ENCODE results near the gene CCDC88C. TPM values are rescaled to one million over a fixed set of nuclear protein-coding genes. Genes with fewer than 3 reads are reported as not detected.
"Not testable (repeated sequence)": the region's sequence is repeated elsewhere in the genome, so short reads cannot be mapped to it uniquely, and the experiment has no call there.

CCDC88C gene
- total RNA-seq, 2 donors from 2014 or later: 333 to 339 TPM

DNA sequence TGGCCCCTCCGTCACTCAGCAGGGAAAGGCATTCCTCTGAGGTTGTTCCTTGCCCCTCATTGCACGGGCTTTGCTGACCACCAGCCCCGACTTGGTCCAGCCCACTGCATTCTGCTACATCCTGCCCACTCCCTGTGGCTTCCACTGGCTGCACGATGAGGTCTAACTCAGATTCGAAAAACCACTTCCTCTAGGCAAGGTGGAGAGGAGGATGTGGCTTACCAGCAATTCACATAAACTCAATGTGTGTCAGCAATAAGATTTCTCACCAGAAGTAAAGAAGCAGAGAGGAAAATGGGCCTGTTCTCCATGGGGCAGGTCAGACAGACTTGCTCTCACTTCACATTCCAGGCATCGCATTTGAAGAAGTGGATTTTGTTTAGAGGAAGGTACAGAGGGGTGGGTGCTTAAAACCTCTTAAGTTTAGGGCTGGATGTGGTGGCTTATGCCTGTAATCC is 187.8 kb downstream of the CCDC88C start:
- H3K36me3 Mint-ChIP-seq (ENCODE audit: low read depth): peaks cover 5% of the 10 kb centered on the region
- ATAC-seq: peak; percentile 64
- no peaks in the 10 kb centered on the region for H3K27me3 Mint-ChIP-seq
- peaks cover 67% of the 10 kb centered on the region for H3K4me1 Mint-ChIP-seq
- H3K9me3 ChIP-seq (ENCODE audit: control insufficient read depth, low read length, poor library complexity, severe bottlenecking): no peaks in the 10 kb centered on the region
- peak in 2 of 3 donors; percentile 40 to 44 for DNase-seq
- H3K4me3 Mint-ChIP-seq: peak overlapping the region; percentile 90
- peak overlapping the region; percentile 100 for H3K27ac Mint-ChIP-seq

DNA sequence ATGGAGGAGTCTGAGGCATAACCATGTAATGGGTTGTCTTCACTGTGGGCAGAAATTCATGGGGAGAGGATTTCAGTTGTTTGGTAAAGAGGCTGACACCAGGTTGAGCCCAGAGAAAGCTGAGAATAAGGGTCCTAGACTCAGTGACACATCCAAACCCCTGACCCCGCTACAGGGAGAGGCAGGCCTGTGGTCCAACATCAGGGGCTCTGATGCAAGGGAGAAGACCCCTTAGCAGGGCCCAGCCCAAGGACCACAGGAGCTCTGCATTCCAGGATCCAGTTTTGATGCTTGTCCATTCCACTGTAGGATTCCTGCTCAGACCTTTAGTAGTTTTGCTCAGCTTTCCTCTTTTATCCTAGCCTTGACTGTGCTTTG is 188.6 kb downstream of the CCDC88C start:
- Mint-ChIP-seq H3K27me3 (no peaks in the 10 kb centered on the region), H3K27ac (peak overlapping the region; percentile 100), H3K4me1 (peaks cover 69% of the 10 kb centered on the region), H3K4me3 (peak overlapping the region; percentile 90), H3K36me3 (ENCODE audit: low read depth) (no peaks in the 10 kb centered on the region)
- ATAC-seq (no peak), DNase-seq (no peak)
- H3K9me3 ChIP-seq (ENCODE audit: control insufficient read depth, low read length, poor library complexity, severe bottlenecking): no peaks in the 10 kb centered on the region

DNA sequence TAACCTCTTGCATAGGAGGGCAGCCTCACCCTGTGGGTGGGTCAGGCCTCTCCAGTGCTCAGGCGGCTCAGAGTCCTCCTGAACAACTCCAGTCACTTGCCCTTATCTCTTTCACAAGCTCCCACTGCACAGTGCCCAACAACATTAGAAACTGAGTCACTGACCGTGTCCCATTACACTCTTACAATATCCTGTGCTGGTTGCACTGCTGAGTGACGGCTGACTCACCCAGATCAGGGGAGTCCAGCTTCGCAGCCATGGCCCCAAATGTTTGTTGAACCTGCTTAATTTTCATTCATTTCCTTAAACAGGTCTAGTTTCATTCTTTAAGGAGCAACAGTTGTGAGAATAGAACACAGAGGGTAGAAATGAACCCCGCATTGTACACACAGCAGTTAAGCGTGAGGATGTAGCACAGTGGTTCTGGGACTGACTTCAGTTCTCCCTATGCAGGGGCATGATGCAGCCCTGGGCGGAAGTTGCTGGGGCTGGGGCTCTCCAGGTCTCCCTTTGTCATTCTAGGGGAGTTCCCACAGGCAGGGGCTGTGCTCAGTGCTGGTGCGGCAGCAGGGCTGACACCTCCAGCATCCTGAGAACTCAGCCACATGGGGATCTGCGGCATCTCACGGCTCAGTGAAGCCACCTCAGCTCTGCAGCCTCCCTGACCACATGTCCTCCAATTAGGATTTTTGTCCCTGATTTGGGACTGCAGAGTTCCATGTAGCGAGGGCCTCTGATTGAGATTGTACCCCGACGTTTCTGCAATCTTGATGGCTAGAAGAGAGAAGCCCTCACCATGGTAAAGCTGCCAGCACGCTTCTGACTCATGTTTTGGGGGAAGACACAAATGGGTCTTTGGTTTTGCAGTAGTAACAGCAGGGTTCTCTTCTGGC is 189.3 kb downstream of the CCDC88C start:
- no peaks in the 10 kb centered on the region for H3K9me3 ChIP-seq (ENCODE audit: control insufficient read depth, low read length, poor library complexity, severe bottlenecking)
- DNase-seq (peak; percentile 66 to 78 (median 68)), ATAC-seq (peak; percentile 89)
- peak overlapping the region; percentile 100 for H3K27ac Mint-ChIP-seq
- H3K36me3 Mint-ChIP-seq (ENCODE audit: low read depth): no peaks in the 10 kb centered on the region
- peak overlapping the region; percentile 90 for H3K4me3 Mint-ChIP-seq
- no peaks in the 10 kb centered on the region for H3K27me3 Mint-ChIP-seq
- H3K4me1 Mint-ChIP-seq: peaks cover 70% of the 10 kb centered on the region

DNA sequence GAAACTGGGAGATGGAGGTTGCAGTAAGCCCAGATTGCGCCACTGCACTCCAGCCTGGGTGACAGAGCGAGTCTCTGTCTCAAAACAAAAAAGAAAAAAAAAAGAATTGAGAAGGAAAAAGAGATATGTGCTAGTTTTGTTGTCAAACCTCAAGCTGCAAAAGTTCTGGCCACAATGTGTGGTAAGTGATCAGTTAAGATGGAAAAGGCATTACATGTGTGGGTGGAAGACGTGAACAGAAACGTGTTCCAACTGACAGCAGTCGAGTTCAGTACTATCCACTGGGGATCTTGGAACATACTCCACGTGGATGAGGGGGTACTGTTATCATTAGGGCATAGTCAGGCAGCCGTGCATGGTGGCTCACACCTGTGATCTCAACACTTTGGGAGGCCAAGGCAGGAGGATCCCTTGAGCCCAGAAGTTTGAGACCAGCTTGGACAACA is 190.4 kb downstream of the CCDC88C start:
- no peaks in the 10 kb centered on the region for H3K27me3 Mint-ChIP-seq
- peak overlapping the region; percentile 100 for H3K27ac Mint-ChIP-seq
- H3K9me3 ChIP-seq (ENCODE audit: control insufficient read depth, low read length, poor library complexity, severe bottlenecking): no peaks in the 10 kb centered on the region
- peaks cover 3% of the 10 kb centered on the region for H3K36me3 Mint-ChIP-seq (ENCODE audit: low read depth)
- peak overlapping the region; percentile 90 for H3K4me3 Mint-ChIP-seq
- no peak for ATAC-seq
- no peak for DNase-seq
- peaks cover 72% of the 10 kb centered on the region for H3K4me1 Mint-ChIP-seq

DNA sequence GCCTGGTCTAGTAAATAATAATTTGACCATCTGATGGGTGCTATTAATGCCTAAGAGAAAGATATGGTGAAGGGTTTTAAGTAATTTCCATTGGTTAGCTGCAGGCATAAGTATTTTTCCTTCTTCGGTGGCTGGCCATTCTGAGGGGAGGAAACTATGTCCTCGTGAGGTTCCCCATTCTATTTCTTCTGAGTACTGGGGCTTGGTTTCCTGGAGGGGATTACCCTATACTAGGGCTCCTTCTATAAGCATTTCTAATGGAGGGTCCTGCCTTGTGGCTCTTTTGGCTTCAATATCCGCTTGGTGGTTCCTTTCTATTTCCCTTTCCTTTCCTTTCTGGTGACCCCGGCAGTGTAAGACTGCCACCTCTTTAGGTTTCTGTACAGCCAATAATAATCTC is 191.3 kb downstream of the CCDC88C start:
- Mint-ChIP-seq H3K27ac (peak overlapping the region; percentile 100), H3K4me3 (peak overlapping the region; percentile 90), H3K4me1 (peaks cover 72% of the 10 kb centered on the region)
- not testable (repeated sequence) for H3K9me3 ChIP-seq (ENCODE audit: control insufficient read depth, low read length, poor library complexity, severe bottlenecking); H3K36me3 Mint-ChIP-seq (ENCODE audit: low read depth); DNase-seq; H3K27me3 Mint-ChIP-seq; ATAC-seq

DNA sequence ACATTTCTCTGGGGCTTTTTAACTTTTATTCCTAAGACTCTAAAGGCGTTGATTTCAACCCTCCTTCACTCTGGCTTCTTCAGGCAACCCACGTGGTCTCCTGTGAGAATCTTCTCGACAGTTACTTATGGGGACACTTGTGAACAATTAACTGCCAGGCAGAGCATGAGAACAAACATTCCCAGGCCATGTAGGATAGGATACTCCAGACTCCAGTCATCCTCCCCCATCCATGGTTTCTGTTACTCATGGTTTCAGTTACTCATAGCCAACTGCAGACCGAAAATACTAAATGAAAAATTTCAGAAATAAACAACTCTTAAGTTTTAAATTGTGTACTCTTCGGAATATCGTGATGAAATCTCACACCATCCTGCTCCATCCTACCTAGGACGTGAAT is 192.6 kb downstream of the CCDC88C start:
- Mint-ChIP-seq H3K27ac (peak overlapping the region; percentile 100), H3K4me3 (no peak overlapping the region), H3K27me3 (no peaks in the 10 kb centered on the region), H3K36me3 (ENCODE audit: low read depth) (peaks cover 6% of the 10 kb centered on the region), H3K4me1 (peaks cover 68% of the 10 kb centered on the region)
- ATAC-seq (no peak), DNase-seq (no peak)
- H3K9me3 ChIP-seq (ENCODE audit: control insufficient read depth, low read length, poor library complexity, severe bottlenecking): no peaks in the 10 kb centered on the region

DNA sequence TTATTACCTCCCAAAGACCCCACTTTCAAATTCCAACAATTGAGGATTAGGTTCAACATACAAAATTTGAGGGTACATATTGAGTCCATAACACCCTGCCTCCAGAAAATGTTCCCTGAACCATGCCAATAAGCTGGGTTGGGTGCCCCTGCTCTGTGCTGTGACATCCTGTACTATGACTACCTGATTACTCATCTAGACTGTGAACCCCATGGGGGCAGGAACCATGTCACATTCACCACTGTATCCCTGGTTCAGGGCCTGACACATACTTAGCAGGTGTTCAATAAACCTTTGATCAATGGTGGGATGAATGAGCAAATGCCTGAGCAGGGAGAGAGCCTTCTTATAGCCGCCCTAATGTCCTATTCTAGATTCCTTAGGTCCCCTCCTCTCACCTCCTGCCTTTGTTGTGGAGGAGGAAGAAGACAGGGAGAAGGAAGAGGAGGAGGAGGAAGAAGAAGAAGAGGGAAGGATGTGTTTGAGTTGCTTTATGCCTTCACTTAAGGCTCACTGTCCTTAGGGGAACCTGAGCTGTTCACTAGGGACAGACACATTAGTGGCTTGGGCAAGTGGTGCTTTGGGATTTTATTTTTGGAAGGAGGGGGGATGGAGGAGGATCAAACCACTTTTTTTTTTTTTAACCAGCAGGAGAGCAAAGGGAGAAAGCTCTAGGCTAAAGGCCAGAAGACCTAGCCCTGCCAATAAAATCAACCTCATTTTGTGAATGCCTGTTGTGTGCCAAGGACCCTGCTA is 194.4 kb downstream of the CCDC88C start:
- DNase-seq: no peak
- peaks cover 6% of the 10 kb centered on the region for H3K36me3 Mint-ChIP-seq (ENCODE audit: low read depth)
- H3K27ac Mint-ChIP-seq: peak overlapping the region; percentile 77
- ATAC-seq: peak; percentile 15
- H3K27me3 Mint-ChIP-seq: no peaks in the 10 kb centered on the region
- no peaks in the 10 kb centered on the region for H3K9me3 ChIP-seq (ENCODE audit: control insufficient read depth, low read length, poor library complexity, severe bottlenecking)
- peaks cover 52% of the 10 kb centered on the region for H3K4me1 Mint-ChIP-seq
- H3K4me3 Mint-ChIP-seq: no peak overlapping the region

Other genes with a start within 250 kb of the CCDC88C start
- gene GPR68, start 173.1 kb downstream of the CCDC88C start, total RNA-seq: 10 to 100 TPM in 1 of 2 donors, 1 to 10 TPM in 1; 7.6 to 12.4 TPM
- gene PPP4R3A, start 92.5 kb upstream of the CCDC88C start, total RNA-seq: 100 to 1,000 TPM; 180 to 224 TPM

All from T-helper 17 cell (primary cell).